COLO668 (cell line): ENCODE measurements around the gene ATXN7L1.

Experiments
- DNase-seq: peaks from one replicate; lab custom pipeline; 2025; ENCODE audit not compliant: unreplicated experiment; lab: John Stamatoyannopoulos, UW

Gene ATXN7L1

GRCh38 chr7:105678811-105679495 is 197.4 kb downstream of the ATXN7L1 start:
- no peak for DNase-seq

DNA sequence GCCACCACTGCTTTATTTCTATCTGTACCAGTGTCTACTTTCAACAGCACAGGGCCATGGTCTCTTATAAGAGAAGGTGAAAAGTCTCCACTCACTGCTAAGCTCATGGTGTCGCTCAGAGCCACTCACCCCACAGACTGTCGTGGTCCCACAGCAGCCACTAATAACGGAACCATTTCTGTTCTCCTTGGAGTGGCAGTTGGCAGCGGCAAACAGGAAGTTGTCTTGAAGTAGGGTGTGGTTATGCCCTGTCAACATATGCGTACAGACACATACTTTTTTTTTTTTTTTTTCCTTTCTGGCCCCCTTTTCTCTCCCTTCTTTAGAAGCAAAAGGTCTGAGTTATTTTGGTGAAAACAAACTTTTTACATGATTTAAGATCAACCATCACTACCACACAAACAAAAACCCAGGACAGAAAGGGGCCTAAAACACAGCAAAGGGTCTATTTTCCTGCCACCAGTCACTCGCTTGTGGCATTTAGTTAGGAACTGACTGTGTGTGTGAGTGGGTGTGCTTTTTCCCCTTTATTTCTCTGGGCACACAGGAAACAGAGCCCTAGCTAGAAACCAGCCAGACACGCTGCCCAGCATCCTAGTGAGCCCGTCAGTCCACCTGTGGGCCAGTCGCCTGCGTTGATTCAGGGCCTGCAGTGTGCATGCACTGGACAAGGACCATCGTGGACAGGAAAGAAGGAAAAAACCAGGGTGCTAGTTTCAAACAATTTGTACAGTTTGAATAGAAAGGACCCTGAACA is 198.4 kb downstream of the ATXN7L1 start:
- no peak for DNase-seq

DNA sequence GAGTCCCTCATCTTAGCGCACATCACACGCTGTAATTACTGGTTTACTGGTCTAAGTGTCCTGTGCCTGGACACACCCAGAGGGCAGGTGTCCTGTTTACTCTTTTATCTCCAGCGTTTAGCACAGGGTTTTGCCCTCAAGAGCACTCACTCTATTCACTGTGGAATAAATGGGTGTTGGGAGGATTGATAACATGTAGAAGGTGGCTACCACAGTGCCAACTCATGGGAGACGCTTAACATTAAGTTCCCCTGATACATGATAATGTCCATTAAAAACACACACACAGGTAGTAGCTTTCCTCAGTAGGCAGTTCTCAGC is 199.0 kb downstream of the ATXN7L1 start:
- DNase-seq = peak; percentile 10

DNA sequence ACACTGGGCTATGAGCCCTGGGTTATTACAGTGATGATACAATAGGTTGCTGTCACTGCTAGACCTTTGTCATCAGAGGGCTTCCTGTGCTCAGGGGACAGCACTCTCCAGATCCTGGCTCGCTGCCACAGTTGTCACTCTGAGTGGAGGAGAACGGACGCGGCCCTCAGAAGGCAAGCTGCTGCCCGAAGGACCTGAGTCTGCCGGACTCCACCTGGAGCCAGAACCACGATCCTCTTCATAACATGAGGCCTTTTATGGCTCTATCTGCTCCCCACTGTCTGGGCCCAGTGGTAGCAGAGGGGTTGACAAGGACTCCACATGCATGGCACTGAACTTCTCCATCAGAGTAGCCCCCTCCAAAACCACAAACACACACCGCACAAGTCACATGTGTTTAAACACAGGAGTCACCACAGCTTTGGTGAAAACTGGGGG is 200.4 kb downstream of the ATXN7L1 start:
- peak; percentile 85 for DNase-seq

GRCh38 chr7:105674200-105674920 is 202.0 kb downstream of the ATXN7L1 start:
- no peak for DNase-seq

DNA sequence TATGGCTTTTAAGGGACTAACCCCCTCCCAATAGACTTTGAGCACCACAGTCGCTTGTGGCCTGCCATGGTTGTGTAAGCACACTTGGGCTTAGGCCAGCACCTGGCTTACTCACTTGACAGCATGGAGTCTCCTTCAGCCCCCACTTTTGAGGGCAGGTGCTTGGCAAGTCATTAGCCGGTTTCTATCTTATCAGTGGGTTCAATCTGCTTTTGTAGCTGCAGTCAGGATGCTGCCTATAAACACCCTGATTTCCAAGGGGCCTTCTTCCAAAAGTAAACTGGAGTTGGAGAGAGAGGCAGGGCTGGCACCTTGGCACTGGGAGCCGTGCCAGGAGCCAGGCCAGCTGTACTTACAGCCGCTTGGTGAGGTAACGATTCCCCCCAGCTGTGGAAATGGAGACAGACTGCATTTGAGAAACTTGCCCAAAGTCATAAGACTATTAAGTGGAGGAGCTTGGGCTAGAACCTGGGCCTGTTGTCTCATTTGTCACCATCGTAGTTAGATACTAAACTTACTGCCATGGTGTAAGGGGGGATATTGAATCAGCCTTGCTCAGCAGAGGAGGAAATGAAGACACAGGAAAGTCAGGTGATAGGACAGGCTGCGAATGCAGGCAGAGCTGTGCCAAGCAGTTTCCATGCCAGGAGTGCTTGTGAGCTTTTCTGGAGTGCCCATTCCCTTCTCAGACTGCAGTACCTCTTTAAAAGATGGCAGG is 202.9 kb downstream of the ATXN7L1 start:
- DNase-seq = peak; percentile 80

DNA sequence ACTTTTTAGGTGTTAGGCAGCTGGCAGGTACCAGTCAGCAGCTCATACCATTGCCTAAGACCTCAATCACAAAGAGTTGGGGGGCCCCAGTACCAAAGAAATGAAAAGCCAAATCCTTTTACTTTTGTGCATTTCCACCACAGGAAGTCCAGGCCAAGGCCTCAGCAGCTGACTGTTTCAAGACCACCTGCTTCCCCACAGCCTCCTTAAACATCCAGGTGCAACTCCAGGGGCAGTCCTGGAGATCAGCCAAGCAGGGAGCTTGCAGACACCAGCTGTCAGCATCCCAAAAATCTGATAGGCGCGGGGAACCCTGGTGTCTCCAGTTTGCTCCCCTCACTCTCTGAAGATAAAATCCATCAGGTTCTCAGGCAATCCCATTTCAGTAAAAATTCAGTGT is 203.6 kb downstream of the ATXN7L1 start:
- peak; percentile 52 for DNase-seq

- DNase-seq = no peak
Observed at GRCh38 chr7:105666324-105666723, 210.1 kb downstream of the ATXN7L1 start.

GRCh38 chr7:105665684-105666083 is 210.7 kb downstream of the ATXN7L1 start:
- no peak for DNase-seq

DNA sequence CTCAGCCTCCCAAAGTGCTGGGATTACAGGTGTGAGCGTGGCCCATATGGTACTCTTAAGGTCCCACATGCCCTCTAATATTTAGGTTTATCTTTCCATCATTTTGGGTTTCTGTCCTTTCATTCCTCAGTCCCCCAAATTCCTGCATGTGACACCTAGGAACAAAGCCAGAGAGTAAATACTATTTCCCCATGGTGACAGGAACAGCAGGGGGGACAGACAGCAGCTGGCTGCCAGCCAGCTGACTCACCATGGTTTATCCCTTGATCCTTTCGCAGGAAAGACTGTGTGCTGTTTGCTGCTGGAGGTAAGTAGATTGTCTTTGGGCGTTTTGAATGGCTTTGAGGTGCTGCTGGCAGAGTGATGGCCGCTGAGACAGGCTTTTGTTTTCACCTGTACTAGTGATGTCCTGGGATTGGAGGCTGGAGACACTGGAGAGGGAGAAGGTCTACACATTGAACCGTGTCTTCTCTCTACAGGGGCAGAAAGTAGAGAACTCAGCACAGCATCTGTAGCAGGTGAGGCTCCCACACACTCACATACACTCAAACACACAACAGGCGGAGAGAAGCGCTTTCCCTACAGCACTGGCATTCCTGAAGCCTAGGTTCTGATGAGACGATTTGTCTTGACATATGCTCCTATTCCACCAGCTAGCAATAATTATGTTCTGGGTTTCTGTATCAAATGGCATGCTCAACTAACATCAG is 211.4 kb downstream of the ATXN7L1 start:
- peak; percentile 90 for DNase-seq

GRCh38 chr7:105662998-105663397 is 213.4 kb downstream of the ATXN7L1 start:
- no peak for DNase-seq

DNA sequence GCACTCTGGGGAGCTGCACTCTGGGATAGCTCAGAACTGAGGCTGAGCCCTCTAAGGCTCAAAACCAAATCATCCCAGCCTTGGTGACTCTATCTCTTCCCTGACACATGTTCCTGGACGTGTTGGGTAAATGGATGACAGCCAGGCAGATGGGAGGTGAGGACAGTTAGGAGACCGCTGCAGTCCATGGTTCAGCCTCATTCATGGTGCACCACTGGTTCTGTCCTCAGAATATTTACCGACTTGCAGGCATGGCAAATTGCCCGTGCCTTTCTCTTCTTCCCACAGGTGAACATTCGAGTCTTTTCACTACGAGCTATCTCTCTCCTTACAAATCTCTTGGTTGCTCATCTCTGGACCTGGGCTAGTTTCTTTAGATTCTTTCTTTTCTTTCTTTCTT is 214.8 kb downstream of the ATXN7L1 start:
- DNase-seq = no peak

DNA sequence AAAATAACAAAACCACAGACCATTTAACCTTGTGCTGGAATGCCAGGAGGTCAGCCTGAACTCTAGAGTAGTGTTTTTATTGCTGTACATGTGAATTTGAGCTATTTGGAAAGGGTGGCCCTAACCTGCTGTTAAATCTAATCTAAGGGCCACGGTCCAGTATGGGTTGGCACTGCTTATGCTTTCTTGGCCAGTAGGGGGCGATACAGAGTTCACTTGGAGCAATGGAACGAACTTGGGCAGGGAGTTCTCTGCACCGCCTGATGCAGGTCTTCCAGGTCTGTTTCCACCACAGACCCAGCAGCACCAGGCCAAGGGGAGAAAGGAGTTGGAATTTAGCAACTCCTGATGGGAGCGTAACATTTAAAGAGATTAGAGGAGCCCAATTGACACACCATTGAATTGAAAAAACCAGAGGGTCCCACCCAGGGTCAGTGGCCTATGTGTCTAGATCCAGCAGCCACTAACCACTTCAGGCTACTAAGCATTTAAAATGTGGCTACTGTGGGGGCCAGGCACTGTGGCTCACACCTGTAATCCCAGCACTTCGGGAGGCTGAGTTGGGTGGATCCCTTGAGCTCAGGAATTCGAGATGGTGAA is 219.4 kb downstream of the ATXN7L1 start:
- peak; percentile 38 for DNase-seq

GRCh38 chr7:105655500-105656380 is 220.7 kb downstream of the ATXN7L1 start:
- DNase-seq = no peak

- DNase-seq = no peak
Observed at GRCh38 chr7:105655067-105655466, 221.3 kb downstream of the ATXN7L1 start.

GRCh38 chr7:105654095-105654686 is 222.2 kb downstream of the ATXN7L1 start:
- no peak for DNase-seq

- no peak for DNase-seq
Observed at GRCh38 chr7:105653441-105654005, 222.9 kb downstream of the ATXN7L1 start.

GRCh38 chr7:105652359-105652993 is 223.9 kb downstream of the ATXN7L1 start:
- peak; percentile 77 for DNase-seq
